Activated CD8-positive, alpha-beta memory T cell treated with anti-CD3 and anti-CD28 coated beads for 4 hours (primary cell): ENCODE results near the gene MLLT1.

ENCODE experiments used
- DNase-seq, 2 donors: peaks; one replicate each; pipeline ENCODE4 v3.0.0-alpha.2; 2020; ENCODE audit warnings: low read depth in 2 of 2

Gene MLLT1

DNA sequence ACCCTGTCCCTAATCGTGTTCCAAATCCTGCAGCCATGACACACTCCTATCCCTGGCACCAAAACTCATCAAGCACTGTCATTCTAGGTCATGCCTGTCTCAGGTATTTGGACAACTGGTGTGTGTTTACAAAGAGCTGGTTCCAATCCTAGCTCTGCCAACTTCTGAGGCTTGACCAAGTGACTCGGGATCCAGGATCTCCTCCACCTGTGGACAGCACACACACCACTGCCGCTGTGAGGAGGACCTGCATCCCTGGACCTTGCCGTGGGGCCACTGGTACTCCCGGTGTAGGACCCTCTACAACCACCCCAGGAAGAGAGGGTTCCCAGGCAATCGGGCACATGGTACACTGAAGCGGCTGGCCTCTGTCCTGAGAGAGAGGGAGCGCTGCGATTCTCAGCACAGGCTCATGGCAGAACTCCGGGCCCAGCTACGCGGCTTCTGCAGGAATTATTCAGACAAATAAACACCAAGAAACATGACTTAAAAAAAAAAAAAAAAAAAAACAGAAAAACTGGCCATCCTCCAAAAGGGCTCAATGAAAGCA lies 20.4 kb downstream of the MLLT1 start:
- DNase-seq: no peak

- DNase-seq: no peak
Observed at GRCh38 chr19:6258812-6259311, 20.9 kb downstream of the MLLT1 start.

GRCh38 chr19:6253954-6254733 lies 25.6 kb downstream of the MLLT1 start:
- no peak for DNase-seq

DNA sequence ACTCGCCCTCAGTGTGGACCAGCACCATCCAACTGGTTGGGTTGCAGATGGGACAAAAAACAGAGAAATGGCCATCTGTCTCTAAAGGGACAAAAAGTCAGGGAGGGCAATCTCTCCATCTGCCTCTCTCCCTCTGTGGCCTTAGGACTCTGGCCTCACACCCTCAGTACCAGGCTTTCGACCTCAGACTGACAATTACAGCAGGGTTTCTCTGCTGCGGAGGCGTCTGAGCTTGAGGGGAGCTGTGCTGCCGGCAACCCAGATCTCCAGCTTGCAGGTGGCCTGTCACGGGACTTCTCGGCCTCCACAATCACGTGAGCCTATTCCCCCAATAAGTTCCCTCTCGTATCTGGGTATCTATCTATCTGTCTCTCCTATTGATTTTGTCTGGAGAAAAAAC lies 27.7 kb downstream of the MLLT1 start:
- no peak for DNase-seq

DNA sequence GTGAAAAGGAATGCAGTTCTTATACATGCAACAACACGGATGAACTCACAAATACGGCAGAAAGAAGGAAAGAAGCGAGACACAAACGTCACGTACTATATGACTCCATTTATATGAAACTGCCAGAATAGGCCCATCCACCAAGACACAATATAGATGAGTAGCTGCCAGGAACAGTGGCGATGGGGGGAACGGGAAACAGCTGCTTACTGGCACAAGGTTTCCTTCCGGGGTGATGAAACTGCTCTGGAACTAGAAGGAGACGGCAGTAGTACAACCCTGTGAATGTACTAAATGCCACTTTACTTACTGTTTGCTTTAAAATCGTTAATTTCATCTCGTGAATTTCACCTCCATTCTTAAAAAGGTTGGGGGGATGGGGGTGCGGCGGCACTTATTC lies 28.9 kb downstream of the MLLT1 start:
- no peak for DNase-seq

DNA sequence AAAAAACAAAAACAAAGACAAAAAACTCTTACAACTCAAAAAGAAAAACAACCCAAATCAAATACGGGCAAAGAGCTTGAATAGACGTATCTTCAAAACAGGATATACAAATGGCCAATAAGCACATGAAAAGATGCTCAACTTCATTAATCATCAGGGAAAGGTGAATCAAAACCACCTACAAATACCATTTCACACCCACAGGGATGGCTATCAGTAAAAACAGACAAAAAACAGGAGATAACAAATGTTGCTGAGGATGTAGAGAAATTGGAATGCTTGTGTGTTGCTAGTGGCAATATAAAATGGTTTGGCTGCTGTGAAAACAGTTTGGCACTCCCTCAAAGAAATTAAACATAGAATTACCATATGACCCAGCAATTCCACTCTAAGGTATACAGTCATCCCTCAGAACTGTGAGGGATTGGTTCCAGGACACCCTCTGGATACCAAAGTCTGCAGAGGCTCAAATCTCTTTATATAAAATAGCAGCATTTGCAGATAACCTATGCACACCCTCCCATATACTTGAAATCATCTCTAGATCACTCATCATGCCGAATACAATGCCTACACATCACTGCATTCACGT lies 29.7 kb downstream of the MLLT1 start:
- no peak for DNase-seq

DNA sequence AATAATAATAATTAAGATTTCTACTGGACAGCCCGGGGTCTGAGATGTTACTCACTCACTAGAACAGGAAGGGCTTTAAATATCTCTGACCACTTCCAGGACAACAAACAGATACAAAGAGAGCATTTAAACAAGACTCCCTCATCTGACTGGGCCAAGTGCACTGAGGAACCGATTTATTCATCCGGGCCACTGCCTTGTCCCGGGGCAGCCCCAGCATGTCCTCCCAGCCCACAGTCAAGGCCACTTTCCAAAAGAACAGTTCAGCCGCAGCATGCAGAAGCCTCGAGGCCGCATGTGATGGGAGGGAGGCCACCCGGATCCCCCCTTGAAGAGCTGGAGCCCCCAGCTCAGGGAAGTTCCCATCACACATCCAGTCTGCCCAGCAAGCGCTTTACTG lies 30.5 kb downstream of the MLLT1 start:
- no peak for DNase-seq

DNA sequence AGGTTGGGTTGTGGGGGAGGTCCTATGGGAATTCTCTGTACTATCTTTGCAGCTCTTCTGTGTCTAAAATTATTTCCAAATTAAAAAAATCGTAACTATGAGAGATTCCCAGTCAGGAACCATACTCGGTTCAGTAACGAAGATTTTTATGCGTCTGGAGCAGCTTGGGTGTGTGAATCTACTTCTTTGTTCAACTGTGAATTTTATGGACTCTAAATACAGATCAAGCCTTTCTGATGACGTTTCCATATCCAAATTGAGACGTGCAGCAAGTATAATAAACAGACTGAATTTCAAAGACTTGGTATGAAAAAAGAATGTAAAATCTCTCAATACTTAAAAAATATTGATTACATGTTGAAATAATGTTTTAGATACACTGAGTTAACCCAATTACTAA lies 30.9 kb downstream of the MLLT1 start:
- no peak for DNase-seq

DNA sequence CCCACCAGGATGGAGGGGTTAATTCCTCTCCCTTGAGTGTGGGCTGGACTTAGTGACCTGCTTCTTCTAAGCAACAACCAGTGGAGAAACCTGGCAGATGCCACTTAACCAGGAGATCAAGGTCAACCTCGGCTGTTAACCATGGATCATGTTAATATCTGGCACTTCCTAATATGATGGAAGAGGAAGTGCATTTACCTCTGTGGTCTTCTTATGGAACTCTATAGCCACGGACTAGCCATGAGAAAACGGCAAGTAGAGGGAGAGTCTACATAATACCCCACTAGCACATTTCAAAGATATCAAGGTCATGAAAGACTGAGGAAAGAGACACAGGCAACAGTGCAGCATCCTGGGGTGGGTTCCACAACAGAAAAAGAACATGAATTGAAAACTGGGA lies 31.4 kb downstream of the MLLT1 start:
- no peak for DNase-seq

GRCh38 chr19:6247007-6247288 lies 32.8 kb downstream of the MLLT1 start:
- DNase-seq: no peak

DNA sequence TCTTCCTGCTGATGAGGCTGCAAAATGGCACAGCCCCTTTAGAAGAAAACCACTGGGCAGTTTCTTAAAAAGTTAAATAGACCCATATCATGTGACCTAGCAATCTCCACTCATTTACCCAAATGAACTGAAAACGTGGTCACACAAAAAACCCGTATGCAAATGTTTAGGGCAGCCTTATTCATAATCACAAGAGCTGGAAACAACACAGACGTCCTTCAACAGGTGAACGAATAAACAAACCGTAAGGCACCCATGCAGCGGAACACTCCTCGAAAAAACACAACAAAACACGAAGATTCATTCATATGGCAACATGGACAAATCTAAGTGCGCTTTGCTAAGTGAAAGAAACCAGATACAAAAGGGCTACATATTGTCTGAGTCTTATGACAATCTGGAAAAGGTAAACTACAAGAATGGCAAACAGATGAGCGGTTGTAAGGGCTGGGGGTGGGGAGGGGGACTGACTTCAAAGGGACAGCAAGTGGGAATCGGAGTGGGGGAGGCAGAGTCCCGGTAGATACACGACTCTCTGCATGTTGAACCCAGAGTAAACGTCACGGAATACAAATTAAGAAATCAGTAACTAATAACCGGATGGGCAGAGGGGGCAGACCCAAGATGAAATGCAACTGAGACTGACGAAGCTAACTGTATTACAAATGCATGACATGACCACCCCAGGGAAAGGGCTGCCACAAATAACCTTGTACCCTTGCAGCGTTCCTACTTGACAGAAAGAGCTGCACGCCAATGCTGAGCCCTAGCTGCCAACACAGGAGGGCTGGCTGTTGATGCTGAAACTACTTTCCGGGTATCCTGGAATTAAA lies 33.4 kb downstream of the MLLT1 start:
- DNase-seq: no peak

DNA sequence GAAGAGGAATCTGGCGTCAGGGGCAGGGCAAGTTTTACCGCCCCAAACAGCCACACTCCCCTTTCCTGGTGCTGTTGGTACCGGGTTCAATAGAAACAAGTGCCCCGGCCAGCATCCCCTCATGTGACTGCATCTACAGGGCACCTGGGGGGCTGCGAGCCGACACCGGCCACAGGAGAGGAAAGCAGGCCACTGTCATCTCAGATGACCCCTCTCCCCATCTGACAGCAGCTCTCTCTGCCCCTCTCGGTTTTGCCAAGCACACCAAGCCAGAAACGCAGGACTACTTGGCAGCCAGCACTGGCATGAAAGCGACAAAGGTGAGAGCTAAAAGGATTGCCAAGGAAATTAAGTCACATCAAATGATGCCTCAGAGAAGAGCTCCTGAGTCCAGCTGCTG lies 37.1 kb downstream of the MLLT1 start:
- no peak for DNase-seq

- no peak for DNase-seq
Observed at GRCh38 chr19:6241680-6242377, 37.9 kb downstream of the MLLT1 start.

- DNase-seq: no peak
Observed at GRCh38 chr19:6241056-6241455, 38.7 kb downstream of the MLLT1 start.

- no peak for DNase-seq
Observed at GRCh38 chr19:6239871-6240676, 39.7 kb downstream of the MLLT1 start.

DNA sequence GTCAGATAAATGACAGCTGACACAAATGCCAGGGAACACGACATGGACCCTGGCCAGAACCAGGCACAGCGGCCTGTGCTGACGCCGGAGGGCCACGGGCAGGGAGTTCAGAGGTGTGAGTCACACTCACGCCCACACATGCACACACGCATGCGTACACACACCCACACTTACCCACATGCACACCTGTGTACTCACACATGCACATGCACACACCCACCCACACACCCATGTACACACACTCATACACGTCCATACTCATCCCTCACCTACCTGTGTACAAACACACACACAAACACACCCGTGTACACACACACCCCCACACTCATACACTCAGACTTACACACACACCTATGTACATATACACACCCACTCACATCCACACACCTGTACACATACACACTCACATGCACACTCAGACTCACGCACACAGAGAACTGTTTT lies 40.4 kb downstream of the MLLT1 start:
- no peak for DNase-seq

DNA sequence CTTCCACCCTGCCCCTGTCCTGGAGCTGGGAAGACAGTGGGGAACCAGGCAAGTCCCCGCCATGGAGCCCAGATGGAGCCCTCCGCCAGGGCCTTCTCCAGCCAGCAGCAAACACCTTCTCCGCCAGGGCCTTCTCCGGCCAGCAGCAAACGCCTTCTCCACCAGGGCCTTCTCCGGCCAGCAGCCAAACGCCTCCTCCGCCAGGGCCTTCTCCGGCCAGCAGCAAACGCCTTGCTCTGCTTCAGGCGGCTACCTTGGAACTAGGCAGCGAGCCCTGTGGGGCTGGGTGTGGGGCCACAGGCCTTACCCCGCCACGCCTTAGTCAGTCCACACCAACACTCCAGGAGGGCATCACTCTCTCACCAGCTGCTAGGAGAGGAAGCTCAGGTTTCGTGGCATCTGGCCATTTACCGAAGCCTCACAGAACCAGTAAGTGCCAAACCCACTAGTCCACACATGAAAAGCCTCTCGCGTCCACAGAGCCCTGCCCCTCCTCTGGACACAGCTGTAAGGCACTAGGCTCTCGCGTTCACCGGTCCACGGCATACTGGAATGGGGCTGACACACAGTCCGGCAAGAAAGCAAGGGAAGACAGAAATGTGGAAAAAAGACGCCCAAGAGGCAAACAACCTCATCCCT lies 41.0 kb downstream of the MLLT1 start:
- no peak for DNase-seq

- DNase-seq: no peak
Observed at GRCh38 chr19:6238256-6238642, 41.5 kb downstream of the MLLT1 start.

- no peak for DNase-seq
Observed at GRCh38 chr19:6236310-6237291, 43.2 kb downstream of the MLLT1 start.
